ENCODE measurements around the gene TMEM139. TPM values are rescaled to one million over a fixed set of nuclear protein-coding genes. Genes with fewer than 3 reads are reported as not detected.

TMEM139 gene
- total and polyA plus RNA-seq, 10 of the 15 experiments (the other 5 are each of a cell fraction or from before 2014, with no cell fraction given), result 0.31 TPM; not detected in 9

- no peak for TF ChIP-seq JUND (IDR thresholded peaks at IDR 0.05; ENCODE audit: low read depth, low read length)
- TF ChIP-seq ZNF687 (IDR thresholded peaks at IDR 0.05), result peak; percentile 71
- TF ChIP-seq POU2F2 (IDR thresholded peaks at IDR 0.05; ENCODE audit: borderline replicate concordance, low read depth, low read length), result no peak; the same call in 1 of the 3 replicates
- no peak for TF ChIP-seq ZBTB33 (IDR thresholded peaks at IDR 0.05)
- no peak for TF ChIP-seq NR2C1 (IDR thresholded peaks at IDR 0.05)
- no peak for TF ChIP-seq FOS (IDR thresholded peaks at IDR 0.05; ENCODE audit: borderline replicate concordance, extremely low read depth, insufficient read length)
- no peak for TF ChIP-seq FOXK2 (IDR thresholded peaks at IDR 0.05)
- TF ChIP-seq PAX5 (IDR thresholded peaks at IDR 0.05; ENCODE audit: borderline replicate concordance, low read depth, low read length), result no peak; the same call in 1 of the 2 replicates
- TF ChIP-seq RB1 (IDR thresholded peaks at IDR 0.05; ENCODE audit: borderline replicate concordance), result peak; percentile 83; the same call in 1 of the 2 replicates
- TF ChIP-seq TCF12 (IDR thresholded peaks at IDR 0.05; ENCODE audit: low read depth, low read length), result no peak
- TF ChIP-seq MYB (IDR thresholded peaks at IDR 0.05; ENCODE audit: borderline replicate concordance, low read depth, low read length), result no peak
- no peak for TF ChIP-seq ESRRA (IDR thresholded peaks at IDR 0.05; ENCODE audit: low read length)
- TF ChIP-seq STAT3 (IDR thresholded peaks at IDR 0.05; ENCODE audit: low read depth, low read length), result no peak
- no peak for TF ChIP-seq YBX1 (IDR thresholded peaks at IDR 0.05)
- TF ChIP-seq GATAD2B (conservative IDR thresholded peaks at IDR 0.05; ENCODE audit: low read depth), result peak; percentile 80
- TF ChIP-seq NFXL1 (IDR thresholded peaks at IDR 0.05; ENCODE audit: borderline replicate concordance), result no peak
- TF ChIP-seq EED (IDR thresholded peaks at IDR 0.05; ENCODE audit: low read depth), result 0 out of 2 replicates have a peak, but pooled peaks have one; percentile 22
- peak; percentile 90 for TF ChIP-seq POLR2A (IDR thresholded peaks at IDR 0.05; ENCODE audit: low read depth, low read length)
- no peak for TF ChIP-seq MTA3 (IDR thresholded peaks at IDR 0.05; ENCODE audit: borderline replicate concordance, low read length)
- TF ChIP-seq SPI1 (IDR thresholded peaks at IDR 0.05; ENCODE audit: borderline replicate concordance, insufficient read depth, low read depth, low read length), result no peak
- peak; percentile 27 for TF ChIP-seq MEF2B (IDR thresholded peaks at IDR 0.05; ENCODE audit: partially characterized antibody, poor library complexity, severe bottlenecking)
- TF ChIP-seq CBX3 (IDR thresholded peaks at IDR 0.05; ENCODE audit: borderline replicate concordance, low read depth), result no peak
- TF ChIP-seq, protein P1, sequence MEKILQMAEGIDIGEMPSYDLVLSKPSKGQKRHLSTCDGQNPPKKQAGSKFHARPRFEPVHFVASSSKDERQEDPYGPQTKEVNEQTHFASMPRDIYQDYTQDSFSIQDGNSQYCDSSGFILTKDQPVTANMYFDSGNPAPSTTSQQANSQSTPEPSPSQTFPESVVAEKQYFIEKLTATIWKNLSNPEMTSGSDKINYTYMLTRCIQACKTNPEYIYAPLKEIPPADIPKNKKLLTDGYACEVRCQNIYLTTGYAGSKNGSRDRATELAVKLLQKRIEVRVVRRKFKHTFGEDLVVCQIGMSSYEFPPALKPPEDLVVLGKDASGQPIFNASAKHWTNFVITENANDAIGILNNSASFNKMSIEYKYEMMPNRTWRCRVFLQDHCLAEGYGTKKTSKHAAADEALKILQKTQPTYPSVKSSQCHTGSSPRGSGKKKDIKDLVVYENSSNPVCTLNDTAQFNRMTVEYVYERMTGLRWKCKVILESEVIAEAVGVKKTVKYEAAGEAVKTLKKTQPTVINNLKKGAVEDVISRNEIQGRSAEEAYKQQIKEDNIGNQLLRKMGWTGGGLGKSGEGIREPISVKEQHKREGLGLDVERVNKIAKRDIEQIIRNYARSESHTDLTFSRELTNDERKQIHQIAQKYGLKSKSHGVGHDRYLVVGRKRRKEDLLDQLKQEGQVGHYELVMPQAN (conservative IDR thresholded peaks at IDR 0.05), result peak; percentile 71; the same call in 1 of the 2 replicates
Measured at GRCh38 chr7:143287935-143288826, 3.4 kb downstream of the TMEM139 start, which contains the start of gene CASP2 (continued).

Measured in GM12878 (cell line).